ENCODE measurements around the gene CFAP53. TPM values are rescaled to one million over a fixed set of nuclear protein-coding genes. Genes with fewer than 3 reads are reported as not detected.

Gene CFAP53
- total RNA-seq, 2 experiments from 2014 or later, result 0.37 to 0.44 TPM

- Mint-ChIP-seq H3K36me3 (ENCODE audit: low read depth) (peaks cover 41% of the 10 kb centered on the region), H3K9me3 (ENCODE audit: low read depth) (no peaks in the 10 kb centered on the region), H3K4me1 (peaks cover 26% of the 10 kb centered on the region), H3K27ac (peak within 1 kb of the TSS; percentile 97), H3K27me3 (no peaks in the 10 kb centered on the region), H3K4me3 (peak within 1 kb of the TSS; percentile 92)
- POLR2A ChIA-PET, result no interaction called here
- CTCF ChIA-PET, result interaction anchor here (1.3 kb wide), 1 partner anchor 13 kb away, joined by 3 read pairs; no protein-coding TSS in a partner anchor
- ATAC-seq (peak; percentile 92), DNase-seq (peak; percentile 98)
- intact Hi-C loops (cut with DNase I, micrococcal nuclease), result loop anchor here (1.0 to 10.0 kb wide), 13 partner anchors 11 to 1333 kb away; partner anchors contain the start of genes ACAA2 (in 2 of the 2), CFAP53 (in 2 of the 2), RPL17 (in 2 of the 2) and DYM (in 1 of the 2)
Measured at GRCh38 chr18:50287441-50288347, 21.4 kb upstream of the CFAP53 start, which contains the start of gene CXXC1. Gene CXXC1 (minus strand): TSS chr18:50287692. CDS start chr18:50287589, 103 bp downstream.

GRCh38 chr18:50287028-50287440, 20.7 kb upstream of the CFAP53 start:
- Mint-ChIP-seq H3K36me3 (ENCODE audit: low read depth) (peaks cover 47% of the 10 kb centered on the region), H3K27ac (peak overlapping the region; percentile 97), H3K27me3 (no peaks in the 10 kb centered on the region), H3K4me3 (peak overlapping the region; percentile 92), H3K9me3 (ENCODE audit: low read depth) (no peaks in the 10 kb centered on the region), H3K4me1 (peaks cover 26% of the 10 kb centered on the region)
- DNase-seq (no peak), ATAC-seq (peak; percentile 0)
- intact Hi-C loops (cut with DNase I, micrococcal nuclease), result loop anchor here (1.0 to 10.0 kb wide), 12 partner anchors 20 to 1332 kb away; partner anchors contain the start of genes ACAA2 (in 2 of the 2), CFAP53 (in 2 of the 2), DYM (in 1 of the 2) and ELAC1 (in 1 of the 2)
- CTCF ChIA-PET, result no interaction called here
- POLR2A ChIA-PET, result no interaction called here

GRCh38 chr18:50286391-50287027, 20.2 kb upstream of the CFAP53 start:
- peak; percentile 65 for DNase-seq
- peaks cover 50% of the 10 kb centered on the region for H3K36me3 Mint-ChIP-seq (ENCODE audit: low read depth)

GRCh38 chr18:50285631-50286321, 19.5 kb upstream of the CFAP53 start:
- Mint-ChIP-seq H3K9me3 (ENCODE audit: low read depth) (no peaks in the 10 kb centered on the region), H3K4me1 (peaks cover 27% of the 10 kb centered on the region), H3K27me3 (no peaks in the 10 kb centered on the region), H3K36me3 (ENCODE audit: low read depth) (peaks cover 56% of the 10 kb centered on the region), H3K4me3 (peak overlapping the region; percentile 92), H3K27ac (peak overlapping the region; percentile 97)
- ATAC-seq (no peak), DNase-seq (no peak)
- POLR2A ChIA-PET, result no interaction called here
- CTCF ChIA-PET, result no interaction called here
- intact Hi-C loops (cut with DNase I, micrococcal nuclease), result loop anchor here (2.0 to 10.0 kb wide), 6 partner anchors 72 to 1331 kb away; partner anchors contain the start of genes ACAA2 (in 1 of the 2), ELAC1 (in 1 of the 2), LIPG (in 1 of the 2) and MEX3C (in 1 of the 2)

More at GRCh38 chr18:50286391-50287027, 20.2 kb upstream of the CFAP53 start:
- peak overlapping the region; percentile 92 for H3K4me3 Mint-ChIP-seq
- H3K9me3 Mint-ChIP-seq (ENCODE audit: low read depth), result no peaks in the 10 kb centered on the region
- ChIA-PET CTCF (no interaction called here), POLR2A (no interaction called here)
- no peaks in the 10 kb centered on the region for H3K27me3 Mint-ChIP-seq
- H3K4me1 Mint-ChIP-seq, result peaks cover 26% of the 10 kb centered on the region
- peak overlapping the region; percentile 97 for H3K27ac Mint-ChIP-seq
- ATAC-seq, result no peak
- intact Hi-C loops (cut with DNase I, micrococcal nuclease), result loop anchor here (1.0 to 10.0 kb wide), 12 partner anchors 20 to 1332 kb away; partner anchors contain the start of genes ACAA2 (in 2 of the 2), CFAP53 (in 2 of the 2), DYM (in 1 of the 2) and ELAC1 (in 1 of the 2)

GRCh38 chr18:50285071-50285470, 18.8 kb upstream of the CFAP53 start:
- no peak for ATAC-seq
- H3K27ac Mint-ChIP-seq, result no peak overlapping the region
- no peak overlapping the region for H3K4me3 Mint-ChIP-seq
- peaks cover 61% of the 10 kb centered on the region for H3K36me3 Mint-ChIP-seq (ENCODE audit: low read depth)
- no peaks in the 10 kb centered on the region for H3K27me3 Mint-ChIP-seq
- no peak for DNase-seq
- POLR2A ChIA-PET, result no interaction called here
- no peaks in the 10 kb centered on the region for H3K9me3 Mint-ChIP-seq (ENCODE audit: low read depth)
- CTCF ChIA-PET, result no interaction called here
- intact Hi-C loops (cut with DNase I, micrococcal nuclease), result loop anchor here (5.0 to 10.0 kb wide), 5 partner anchors 72 to 1330 kb away; partner anchors contain the start of genes ACAA2 (in 1 of the 2), ELAC1 (in 1 of the 2), LIPG (in 1 of the 2) and SMAD7 (in 1 of the 2)
- peaks cover 34% of the 10 kb centered on the region for H3K4me1 Mint-ChIP-seq

GRCh38 chr18:50284255-50284885, 18.1 kb upstream of the CFAP53 start:
- H3K27me3 Mint-ChIP-seq, result no peaks in the 10 kb centered on the region
- peak overlapping the region; percentile 10 for H3K27ac Mint-ChIP-seq
- no peak overlapping the region for H3K4me3 Mint-ChIP-seq
- CTCF ChIA-PET, result no interaction called here
- no peak for ATAC-seq
- intact Hi-C loops (cut with DNase I, micrococcal nuclease), result loop anchor here in 1 of 2 experiments (5.0 to 10.0 kb wide), 3 partner anchors 593 to 1330 kb away; partner anchors contain the start of genes ELAC1, ME2 and SMAD7
- peaks cover 61% of the 10 kb centered on the region for H3K36me3 Mint-ChIP-seq (ENCODE audit: low read depth)
- H3K9me3 Mint-ChIP-seq (ENCODE audit: low read depth), result no peaks in the 10 kb centered on the region
- no peak for DNase-seq
- peaks cover 38% of the 10 kb centered on the region for H3K4me1 Mint-ChIP-seq
- POLR2A ChIA-PET, result no interaction called here

GRCh38 chr18:50283469-50284209, 17.3 kb upstream of the CFAP53 start:
- Mint-ChIP-seq H3K27ac (peak overlapping the region; percentile 22), H3K4me1 (peaks cover 39% of the 10 kb centered on the region), H3K9me3 (ENCODE audit: low read depth) (no peaks in the 10 kb centered on the region), H3K4me3 (no peak overlapping the region), H3K27me3 (no peaks in the 10 kb centered on the region), H3K36me3 (ENCODE audit: low read depth) (peaks cover 65% of the 10 kb centered on the region)
- intact Hi-C loops (cut with DNase I, micrococcal nuclease), result loop anchor here in 1 of 2 experiments (5.0 to 10.0 kb wide), 3 partner anchors 594 to 1329 kb away; partner anchors contain the start of genes ELAC1, ME2 and SMAD7
- CTCF ChIA-PET, result no interaction called here
- ATAC-seq (no peak), DNase-seq (no peak)
- POLR2A ChIA-PET, result no interaction called here

- POLR2A ChIA-PET, result no interaction called here
- ATAC-seq, result no peak
- no peaks in the 10 kb centered on the region for H3K9me3 Mint-ChIP-seq (ENCODE audit: low read depth)
- H3K4me1 Mint-ChIP-seq, result peaks cover 42% of the 10 kb centered on the region
- H3K27ac Mint-ChIP-seq, result no peak overlapping the region
- intact Hi-C loops (cut with DNase I, micrococcal nuclease), result loop anchor here in 1 of 2 experiments (5.0 to 10.0 kb wide), 3 partner anchors 595 to 1328 kb away; partner anchors contain the start of genes ELAC1, ME2 and SMAD7
- no peak for DNase-seq
- CTCF ChIA-PET, result interaction anchor here (0.7 to 2.1 kb wide), 3 partner anchors 21 to 438 kb away, joined by 3 to 7 read pairs (median 3); no protein-coding TSS in a partner anchor
- H3K27me3 Mint-ChIP-seq, result no peaks in the 10 kb centered on the region
- peak overlapping the region; percentile 18 for H3K4me3 Mint-ChIP-seq
- H3K36me3 Mint-ChIP-seq (ENCODE audit: low read depth), result peaks cover 65% of the 10 kb centered on the region
Measured at GRCh38 chr18:50282521-50283335, 16.4 kb upstream of the CFAP53 start.

- Mint-ChIP-seq H3K9me3 (ENCODE audit: low read depth) (no peaks in the 10 kb centered on the region), H3K27me3 (no peaks in the 10 kb centered on the region), H3K36me3 (ENCODE audit: low read depth) (peaks cover 64% of the 10 kb centered on the region), H3K4me3 (peak overlapping the region; percentile 91), H3K27ac (peak overlapping the region; percentile 79), H3K4me1 (peaks cover 41% of the 10 kb centered on the region)
- ChIA-PET POLR2A (interaction anchor here (0.6 to 1.4 kb wide), 4 partner anchors 16 to 1511 kb away, joined by 3 to 6 read pairs (median 3); partner anchors contain the start of gene CFAP53), CTCF (interaction anchor here (0.6 to 2.1 kb wide), 9 partner anchors 12 to 437 kb away, joined by 3 to 7 read pairs (median 3); partner anchors contain the start of gene CFAP53)
- intact Hi-C loops (cut with DNase I, micrococcal nuclease), result loop anchor here (1.0 to 10.0 kb wide), 8 partner anchors 16 to 1327 kb away; partner anchors contain the start of genes CFAP53 (in 2 of the 2), ELAC1 (in 1 of the 2), ME2 (in 1 of the 2) and RPL17 (in 1 of the 2)
- ATAC-seq (no peak), DNase-seq (no peak)
Measured at GRCh38 chr18:50281972-50282520, 15.8 kb upstream of the CFAP53 start.
